Transverse colon (tissue), 4 donors: ENCODE measurements around the gene CHST3. TPM values are rescaled to one million over a fixed set of nuclear protein-coding genes. Genes with fewer than 3 reads are reported as not detected.

Experiments used
- DNase-seq: peaks from one replicate; pipeline ENCODE4 v3.0.0-alpha.2; 2019
- H3K27ac ChIP-seq, 4 donors: fragments of 200-600 bp; sonication (generic); 2 replicates each; pipeline ENCODE4 v1.5.1; 2016 to 2018; ENCODE audit warnings: inconsistent platforms in 4 of 4
- H3K27me3 ChIP-seq: fragments of 200-600 bp; sonication (generic); 2 replicates; pipeline ENCODE4 v1.5.1; 2017; ENCODE audit warnings: inconsistent platforms
- H3K36me3 ChIP-seq, 4 donors: fragments of 200-600 bp; sonication (generic); 2 replicates each; pipeline ENCODE4 v1.5.1; 2017 to 2019; ENCODE audit warnings: inconsistent platforms in 4 of 4
- H3K4me1 ChIP-seq, 4 donors: fragments of 200-600 bp; sonication (generic); 2 replicates each; pipeline ENCODE4 v1.5.1; 2017 to 2020; ENCODE audit warnings: inconsistent platforms in 4 of 4
- H3K4me3 ChIP-seq, 4 donors: fragments of 200-600 bp; sonication (generic); 1 replicate in 1 of 4; 2 replicates in 3 of 4; pipeline versions ENCODE4 v1.5.1 to v1.6.1; 2017 to 2019; ENCODE audit warnings: inconsistent platforms in 4 of 4
- H3K9me3 ChIP-seq, 2 donors: fragments of 200-600 bp; sonication (generic); 2 replicates each; pipeline ENCODE4 v1.5.1; 2017 to 2019; ENCODE audit warnings: inconsistent platforms in 2 of 2
- EP300 ChIP-seq: sonication (generic); formaldehyde crosslinking; IDR thresholded peaks from one replicate; pipeline ENCODE4 v1.6.1; 2017; ENCODE audit warnings: antibody characterized with exemption, low read depth
- POLR2A ChIP-seq: fragments of 450-650 bp; IDR thresholded peaks from one replicate; pipeline ENCODE4 v1.6.1; 2016; ENCODE audit warnings: antibody characterized with exemption, mild to moderate bottlenecking, moderate library complexity
- POLR2AphosphoS5 ChIP-seq, 3 donors: sonication (generic); formaldehyde crosslinking; IDR thresholded peaks; one replicate each; pipeline ENCODE4 v1.6.1; 2016; ENCODE audit warnings: antibody characterized with exemption in 3 of 3
- WGBS, 2 donors: methylation state at CpG; one replicate each; pipeline ENCODE4 v1.1.5; 2018; ENCODE audit warnings: low coverage in 1 of 2; 5-methylcytosine and 5-hydroxymethylcytosine counted together
- in situ Hi-C, 4 donors: fragments of 200-750 bp; cut with MboI; loops; one replicate each; pipeline versions ENCODE4 v1.15.0 to v1.15.1; 2017; ENCODE audit warnings: low sequenced_read_pairs in 3 of 4, low pct_ligation_motif_present in 1 of 4, low pct_unique_long_range_greater_than_20kb in 1 of 4
- intact Hi-C: fragments of 100-400 bp; cut with DNase I; formaldehyde crosslinking; loops from one replicate; pipeline ENCODE4 v1.15.1; 2023; ENCODE audit warnings: low total_unique reads
- total RNA-seq, 4 donors: library from RNA; depleted of rRNA; stranded (reverse); fragments of >200 nt; gene quantifications; one replicate each; pipeline ENCODE4 v1.1.0, GENCODE V29; 2016
- TF ChIP-seq, protein P1 (sequence below), 5 experiments: fragments of 200-600 bp in 3 of 5; fragments of 450-650 bp in 2 of 5; sonication (generic) in 3 of 5; IDR thresholded peaks; 1 replicate in 2 of 5; 2 replicates in 3 of 5; pipeline ENCODE4 v1.5.1; 2016 to 2017; ENCODE audit warnings: antibody characterized with exemption in 5 of 5, inconsistent platforms in 3 of 5, mild to moderate bottlenecking in 2 of 5, moderate library complexity in 1 of 5

Gene CHST3
- total RNA-seq, 4 donors from 2014 or later, result 1.6 to 10.5 (median 3.9) TPM

- Histone ChIP-seq H3K27me3 (no peaks in the 10 kb centered on the region), H3K4me3 (peak overlapping the region in 1 of 4 donors; percentile 32), H3K4me1 (peaks cover 2 to 28% (median 19%) of the 10 kb centered on the region in 4 donors), H3K36me3 (no peaks in the 10 kb centered on the region), H3K27ac (peak overlapping the region; percentile 73 to 79 (median 78)), H3K9me3 (no peaks in the 10 kb centered on the region)
- DNase-seq, result peak; percentile 67
- in situ Hi-C loops (loop anchor here in 1 of 4 donors (25.0 kb wide), 1 partner anchor 117 kb away; no protein-coding TSS in a partner anchor), intact Hi-C loops (no loop called here)
- WGBS, 2 donors, result 25 to 33% methylated on average over 1 to 9 of the region's 9 CpGs
- TF ChIP-seq POLR2AphosphoS5 (IDR thresholded peaks at IDR 0.05) (no peak), EP300 (no peak), POLR2A (no peak)
- TF ChIP-seq, protein P1, sequence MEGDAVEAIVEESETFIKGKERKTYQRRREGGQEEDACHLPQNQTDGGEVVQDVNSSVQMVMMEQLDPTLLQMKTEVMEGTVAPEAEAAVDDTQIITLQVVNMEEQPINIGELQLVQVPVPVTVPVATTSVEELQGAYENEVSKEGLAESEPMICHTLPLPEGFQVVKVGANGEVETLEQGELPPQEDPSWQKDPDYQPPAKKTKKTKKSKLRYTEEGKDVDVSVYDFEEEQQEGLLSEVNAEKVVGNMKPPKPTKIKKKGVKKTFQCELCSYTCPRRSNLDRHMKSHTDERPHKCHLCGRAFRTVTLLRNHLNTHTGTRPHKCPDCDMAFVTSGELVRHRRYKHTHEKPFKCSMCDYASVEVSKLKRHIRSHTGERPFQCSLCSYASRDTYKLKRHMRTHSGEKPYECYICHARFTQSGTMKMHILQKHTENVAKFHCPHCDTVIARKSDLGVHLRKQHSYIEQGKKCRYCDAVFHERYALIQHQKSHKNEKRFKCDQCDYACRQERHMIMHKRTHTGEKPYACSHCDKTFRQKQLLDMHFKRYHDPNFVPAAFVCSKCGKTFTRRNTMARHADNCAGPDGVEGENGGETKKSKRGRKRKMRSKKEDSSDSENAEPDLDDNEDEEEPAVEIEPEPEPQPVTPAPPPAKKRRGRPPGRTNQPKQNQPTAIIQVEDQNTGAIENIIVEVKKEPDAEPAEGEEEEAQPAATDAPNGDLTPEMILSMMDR (IDR thresholded peaks at IDR 0.05), result no peak
Observed at GRCh38 chr10:71920540-71921323, 43.5 kb upstream of the CHST3 start.

DNA sequence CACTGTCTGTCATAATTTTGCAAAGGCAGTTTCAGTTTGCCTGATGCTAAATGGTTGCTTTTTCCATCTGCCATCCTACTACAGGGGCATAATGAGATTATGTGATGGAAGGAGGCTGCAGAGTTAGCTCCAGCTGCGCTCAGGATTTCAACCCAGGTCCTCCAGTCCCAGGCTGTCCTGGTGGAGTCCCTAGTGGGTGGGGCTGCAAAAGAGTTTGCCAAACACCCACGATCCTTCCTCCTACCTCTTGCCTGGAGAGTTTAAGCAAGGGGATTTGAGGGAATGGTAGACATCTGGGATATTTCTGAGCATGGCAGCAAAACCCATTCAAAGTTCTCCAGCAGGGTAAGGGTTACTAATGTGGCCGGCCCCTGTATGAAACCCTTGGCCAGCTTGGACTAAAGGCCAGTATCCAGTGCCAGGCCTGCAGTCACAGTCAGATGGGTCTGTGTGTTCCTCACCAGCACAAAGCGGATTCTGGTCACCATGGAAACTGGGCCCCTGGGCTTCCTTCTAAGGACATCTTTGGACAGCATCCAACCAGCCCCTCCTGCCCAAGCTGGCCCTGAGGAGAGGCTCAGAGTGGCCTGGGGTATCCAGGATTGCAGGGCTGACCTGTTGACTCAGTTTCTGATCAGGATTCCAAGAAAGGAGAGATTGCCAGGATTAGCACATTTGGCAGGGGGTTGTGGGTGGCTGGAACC lies 42.7 kb upstream of the CHST3 start:
- intact Hi-C loops, result no loop called here
- Histone ChIP-seq H3K27ac (peak overlapping the region; percentile 73 to 79 (median 78)), H3K4me1 (peaks cover 2 to 28% (median 19%) of the 10 kb centered on the region in 4 donors), H3K27me3 (no peaks in the 10 kb centered on the region), H3K4me3 (no peak overlapping the region), H3K36me3 (no peaks in the 10 kb centered on the region), H3K9me3 (no peaks in the 10 kb centered on the region)
- TF ChIP-seq POLR2AphosphoS5 (IDR thresholded peaks at IDR 0.05), result no peak
- TF ChIP-seq, protein P1 (IDR thresholded peaks at IDR 0.05), result no peak
- no peak for TF ChIP-seq EP300
- WGBS, 2 donors, result 0 to 39% methylated on average over 1 to 4 of the region's 4 CpGs
- DNase-seq, result peak; percentile 37
- in situ Hi-C loops, result loop anchor here in 1 of 4 donors (25.0 kb wide), 1 partner anchor 116 kb away; no protein-coding TSS in a partner anchor

GRCh38 chr10:71923138-71923692 lies 41.0 kb upstream of the CHST3 start:
- intact Hi-C loops (no loop called here), in situ Hi-C loops (loop anchor here in 1 of 4 donors (25.0 kb wide), 1 partner anchor 114 kb away; no protein-coding TSS in a partner anchor)
- TF ChIP-seq POLR2A (no peak), EP300 (no peak), POLR2AphosphoS5 (IDR thresholded peaks at IDR 0.05) (no peak)
- TF ChIP-seq, protein P1 (IDR thresholded peaks at IDR 0.05), result no peak
- WGBS, 2 donors, result 79 to 86% methylated on average over 1 to 7 of the region's 7 CpGs
- H3K9me3 ChIP-seq, result no peaks in the 10 kb centered on the region
- H3K4me3 ChIP-seq, result no peak overlapping the region
- no peak for DNase-seq
- no peaks in the 10 kb centered on the region for H3K27me3 ChIP-seq
- H3K4me1 ChIP-seq, result peaks cover 2 to 28% (median 19%) of the 10 kb centered on the region in 4 donors
- H3K27ac ChIP-seq, result no peak overlapping the region
- H3K36me3 ChIP-seq, result no peaks in the 10 kb centered on the region

DNA sequence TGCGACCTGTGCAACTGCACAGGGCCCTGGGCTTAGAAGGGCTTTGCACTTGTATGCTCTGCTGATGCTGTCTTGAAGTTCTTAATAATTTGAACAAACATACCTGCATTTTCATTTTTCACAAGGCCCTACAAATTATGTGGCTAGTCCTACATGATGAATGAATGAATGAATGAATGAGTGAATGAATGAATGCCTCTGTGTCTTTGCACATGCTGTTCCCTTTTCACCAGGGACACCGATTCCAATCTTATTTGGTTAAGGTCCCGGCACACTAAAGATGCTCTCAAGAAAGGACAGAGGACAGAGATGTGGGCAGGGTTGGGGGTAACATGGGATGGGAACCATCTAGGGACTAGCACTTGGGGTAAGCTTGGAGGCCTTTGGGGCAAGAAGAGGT lies 39.4 kb upstream of the CHST3 start:
- no peak overlapping the region for H3K27ac ChIP-seq
- in situ Hi-C loops (loop anchor here in 1 of 4 donors (25.0 kb wide), 1 partner anchor 113 kb away; no protein-coding TSS in a partner anchor), intact Hi-C loops (no loop called here)
- no peaks in the 10 kb centered on the region for H3K27me3 ChIP-seq
- H3K9me3 ChIP-seq, result no peaks in the 10 kb centered on the region
- H3K4me1 ChIP-seq, result peaks cover 2 to 26% (median 18%) of the 10 kb centered on the region in 4 donors
- TF ChIP-seq EP300 (no peak), POLR2A (no peak), POLR2AphosphoS5 (IDR thresholded peaks at IDR 0.05) (no peak)
- TF ChIP-seq, protein P1 (IDR thresholded peaks at IDR 0.05), result no peak
- no peak for DNase-seq
- 90% methylated on average over 3 of the region's 3 CpGs; no CpG with 5 or more reads in 1 of the 2 donors for WGBS, 2 donors
- H3K36me3 ChIP-seq, result no peaks in the 10 kb centered on the region
- no peak overlapping the region for H3K4me3 ChIP-seq
